Stimulated activated CD8-positive, alpha-beta memory T cell treated with anti-CD3 and anti-CD28 coated beads, Interleukin-7, amount 100 ng/mL, for 24 hours (primary cell): Measurements from ENCODE around the gene JADE3.

Experiments used
- DNase-seq: peaks from one replicate; pipeline ENCODE4 v3.0.0-alpha.2; 2020; ENCODE audit warnings: low read depth

JADE3 gene

DNA sequence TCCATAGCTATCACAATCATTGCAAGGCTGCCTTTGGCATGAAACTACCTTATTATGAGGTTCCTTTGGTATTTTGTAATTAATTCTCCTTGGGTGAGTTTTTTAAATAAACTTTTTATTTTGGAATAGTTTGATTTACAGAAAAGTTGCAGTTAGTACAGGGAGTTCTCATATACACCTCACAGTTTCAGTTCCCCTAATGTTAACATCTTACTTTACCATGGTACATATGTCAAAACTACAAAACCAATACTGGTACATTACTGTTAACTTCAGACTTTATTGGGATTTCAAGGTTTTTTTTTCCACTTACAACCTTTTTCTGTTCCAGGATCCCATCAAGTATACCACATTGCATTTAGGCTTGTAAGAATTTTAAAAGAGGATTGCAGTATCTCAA lies 114.0 kb downstream of the JADE3 start:
- no peak for DNase-seq

DNA sequence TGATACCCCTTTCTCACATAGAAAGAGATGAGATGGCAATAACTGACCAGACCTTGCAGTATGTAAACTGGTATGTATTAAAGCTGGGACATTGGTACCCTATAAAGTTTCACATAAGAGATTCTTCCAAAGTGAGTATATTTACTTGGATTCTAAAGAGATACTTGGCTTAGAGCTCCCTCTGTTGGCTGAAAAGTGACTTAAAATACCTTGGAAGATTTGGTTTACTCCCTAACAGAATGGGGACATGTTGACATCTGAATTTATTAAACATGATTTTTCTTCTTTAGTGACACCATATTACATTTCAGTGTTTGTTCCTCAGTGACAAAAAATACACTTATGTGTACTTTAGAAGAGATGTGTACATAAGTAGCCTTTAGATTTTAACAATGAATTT lies 118.1 kb downstream of the JADE3 start:
- no peak for DNase-seq

DNA sequence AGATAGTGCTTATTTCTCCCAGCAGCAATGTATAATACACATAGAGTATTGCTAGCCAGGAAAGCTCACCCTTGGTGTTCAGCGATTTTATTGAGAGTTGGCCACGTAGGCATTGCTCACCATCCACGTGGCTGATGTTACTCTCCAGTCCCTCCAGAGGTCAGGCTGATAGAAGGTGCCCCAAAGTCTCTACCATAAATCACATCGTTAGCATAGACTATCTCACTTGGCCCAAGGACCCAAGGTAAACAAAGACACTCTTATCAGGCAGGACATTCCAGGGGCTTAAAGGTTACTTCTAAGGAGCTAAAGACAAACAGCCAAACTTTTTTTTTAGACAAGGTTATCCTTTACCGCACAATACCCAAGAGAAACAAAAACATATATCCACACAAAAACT lies 135.8 kb downstream of the JADE3 start:
- DNase-seq, result no peak

DNA sequence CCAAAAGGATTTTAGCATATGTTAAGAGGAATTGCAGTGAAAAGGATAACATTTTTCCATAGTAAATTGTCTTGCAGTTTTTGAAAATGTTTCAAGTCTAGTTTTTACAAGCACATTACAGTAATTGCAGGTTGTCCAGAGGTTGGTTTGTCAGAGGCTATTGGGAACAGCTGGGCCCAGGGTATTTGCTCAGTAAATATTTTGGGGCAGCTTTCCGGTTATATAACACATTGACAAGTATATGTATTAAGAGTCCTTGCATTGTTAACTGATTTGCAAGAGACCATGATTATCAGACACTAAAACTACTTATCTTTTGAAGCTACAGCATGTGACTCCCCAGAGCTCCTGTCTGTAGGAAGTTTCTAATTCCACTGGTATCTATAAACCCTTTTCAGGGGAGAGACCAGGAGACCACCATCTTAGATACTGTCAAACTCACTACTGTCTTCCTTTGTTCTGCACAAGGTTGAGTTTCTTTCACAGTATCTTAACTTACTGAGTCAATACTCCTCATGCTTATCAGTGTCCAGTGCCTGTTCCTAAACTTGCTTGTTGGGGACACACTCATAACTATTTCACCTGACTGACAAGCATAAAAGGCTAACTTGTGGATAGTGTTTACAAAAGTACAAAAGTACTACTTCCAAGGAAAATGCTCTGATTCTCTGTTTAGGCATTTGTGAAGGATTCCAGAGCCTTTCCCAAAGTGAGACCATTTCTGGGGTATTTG lies 147.1 kb downstream of the JADE3 start:
- no peak for DNase-seq

DNA sequence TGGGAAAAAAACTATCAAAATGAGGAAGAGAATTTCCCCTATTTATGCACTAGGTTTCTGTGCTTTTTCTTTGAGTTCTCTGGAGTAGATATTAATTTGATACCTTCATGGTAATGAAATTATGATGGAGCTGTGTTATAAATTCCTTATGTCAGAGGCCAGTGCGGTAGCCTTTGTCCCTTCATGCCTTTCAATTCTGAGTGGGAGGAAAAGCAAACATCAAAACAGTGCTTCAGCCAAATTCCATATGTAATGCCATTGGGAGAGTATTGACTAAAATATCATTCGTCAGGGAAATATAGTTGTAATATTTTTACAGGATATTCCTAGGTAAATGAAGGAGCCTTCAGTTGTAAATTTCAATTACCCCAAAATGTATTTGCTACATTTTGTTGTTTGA lies 148.5 kb downstream of the JADE3 start:
- DNase-seq, result no peak

DNA sequence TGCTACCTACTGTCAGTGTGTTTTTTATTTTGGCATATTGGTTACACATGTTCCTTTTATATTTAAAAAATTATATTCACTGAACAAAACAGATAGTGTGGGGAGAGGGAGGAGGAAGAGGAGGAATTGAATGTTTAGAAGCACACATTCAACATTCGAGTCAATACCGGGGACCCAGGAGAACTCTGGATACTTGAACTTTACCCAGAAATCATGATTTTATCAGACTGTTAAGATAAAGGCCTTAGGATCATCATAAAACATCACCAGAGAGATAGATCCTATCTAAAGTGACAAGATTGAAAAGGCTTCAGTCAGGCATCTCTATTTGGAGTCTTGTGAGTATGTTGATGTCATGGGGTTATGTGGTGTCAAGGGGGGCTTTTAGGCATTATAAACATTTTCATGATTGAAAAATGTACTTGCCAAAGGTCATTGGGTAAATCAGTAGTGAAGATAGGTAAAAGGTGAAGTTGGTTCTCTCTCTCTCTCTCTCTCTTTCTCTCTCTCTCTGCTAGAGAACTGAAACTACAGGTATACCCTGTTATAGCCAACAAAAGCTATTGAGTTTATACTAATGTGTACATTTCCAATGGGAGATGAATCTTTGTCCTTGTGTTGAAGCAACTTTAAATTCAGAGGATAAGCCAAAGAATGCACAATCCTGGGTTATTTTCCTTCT lies 149.2 kb downstream of the JADE3 start:
- DNase-seq, result no peak

DNA sequence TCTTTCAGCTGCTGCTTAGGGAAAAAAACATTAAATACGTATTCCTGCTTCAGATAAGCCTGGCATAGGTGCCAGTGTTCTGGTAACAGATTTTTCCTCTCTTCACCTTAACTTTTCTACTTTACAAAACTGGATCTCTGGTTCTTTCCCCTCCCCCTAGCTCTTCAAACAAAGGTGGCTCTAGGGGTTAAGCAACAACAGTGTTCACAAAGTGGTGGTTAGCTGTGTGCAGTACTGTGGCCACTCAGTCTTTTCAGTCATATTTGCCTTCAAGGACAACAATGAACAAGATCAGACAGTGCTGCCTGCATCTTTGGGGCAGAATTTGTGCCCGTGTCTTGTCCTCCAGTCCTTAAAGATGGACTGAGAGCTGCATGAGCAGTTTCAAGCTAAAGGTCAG lies 151.0 kb downstream of the JADE3 start:
- no peak for DNase-seq

DNA sequence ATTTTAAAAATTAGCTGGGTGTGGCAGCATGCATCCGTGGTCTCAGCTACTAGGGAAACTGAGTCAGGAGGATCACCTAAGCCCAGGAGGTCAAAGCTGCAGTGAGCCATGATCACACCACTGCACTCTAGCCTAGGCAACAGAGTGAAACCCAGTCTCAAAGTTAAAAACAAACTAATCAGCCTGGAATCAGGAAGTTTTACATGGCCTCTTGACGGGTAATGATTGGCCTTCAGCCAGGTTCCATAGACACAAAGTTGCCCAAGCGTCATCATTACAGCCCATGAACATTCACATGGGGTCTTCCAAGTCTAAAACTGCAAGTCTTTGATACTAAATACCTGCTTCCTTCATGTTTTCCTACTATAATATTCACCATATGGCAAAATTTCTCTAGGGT lies 156.0 kb downstream of the JADE3 start:
- no peak for DNase-seq

DNA sequence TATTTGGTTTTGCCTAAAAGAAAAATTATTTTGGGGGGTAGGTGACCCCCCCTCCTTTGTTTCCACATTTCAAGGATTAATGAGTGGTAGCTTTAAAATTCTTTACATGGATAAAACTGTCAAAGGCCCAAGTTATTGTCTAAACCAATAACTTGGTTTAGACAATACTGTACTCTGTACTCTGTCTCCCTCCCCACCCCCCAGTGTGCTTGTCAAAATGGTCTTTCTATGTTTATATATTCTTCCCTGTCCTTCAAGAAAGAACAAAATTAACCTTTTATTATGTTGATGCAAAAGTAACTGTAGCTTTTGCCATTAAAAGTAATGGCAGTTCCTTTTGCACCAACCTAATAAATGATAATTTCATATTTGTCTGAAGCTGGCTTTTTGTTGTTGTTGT lies 156.5 kb downstream of the JADE3 start:
- no peak for DNase-seq

DNA sequence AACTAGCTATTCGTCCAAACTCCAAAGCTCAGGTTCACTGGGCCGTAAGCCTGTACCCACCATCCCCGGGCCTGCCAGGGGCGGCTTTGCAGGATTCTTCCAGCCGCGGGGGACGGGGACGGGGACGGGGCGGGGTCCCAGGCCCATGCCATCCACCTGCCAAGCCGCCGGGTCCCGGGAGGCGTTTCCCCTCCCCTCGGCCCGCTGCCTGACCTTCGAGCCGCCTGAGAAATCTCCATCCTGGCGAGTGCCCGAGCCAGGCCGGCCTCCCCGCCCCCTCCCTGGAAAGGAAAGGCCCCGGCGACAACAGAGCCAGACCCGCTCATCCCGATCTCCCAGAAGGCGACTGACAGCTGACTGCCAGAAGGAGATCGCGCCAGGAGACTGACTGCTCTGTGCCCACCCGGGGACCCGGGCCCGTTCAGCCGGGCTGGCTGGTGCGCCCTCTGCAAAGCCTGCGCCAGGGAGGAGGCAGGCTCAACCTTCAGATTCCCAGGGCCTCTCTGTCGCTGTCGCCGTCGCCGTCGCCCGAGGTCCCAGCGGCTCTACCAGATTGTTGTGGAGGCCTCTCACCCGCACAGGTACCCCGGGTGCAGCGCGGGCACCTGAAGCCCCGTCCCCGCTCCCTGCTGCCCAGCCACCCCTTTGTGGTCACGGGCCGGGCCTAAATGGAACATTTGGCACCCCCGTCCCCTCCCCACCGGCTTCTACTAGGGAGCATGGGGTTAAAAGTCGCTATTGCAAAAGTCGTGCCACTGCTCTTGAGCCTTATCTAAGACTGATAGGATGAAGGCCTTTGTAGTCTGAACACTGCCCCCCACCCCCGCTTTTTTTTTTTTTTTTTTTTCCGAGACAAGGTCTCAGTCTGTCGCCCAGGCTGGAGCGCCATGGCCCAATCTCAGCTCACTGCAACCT lies 166.2 kb downstream of the JADE3 start, which contains the start of gene RGN:
Gene RGN (plus strand): TSS at position 315 of the 915 bp plus-strand sequence. CDS start 2,702 bp downstream, outside the sequence.
- DNase-seq, result no peak

DNA sequence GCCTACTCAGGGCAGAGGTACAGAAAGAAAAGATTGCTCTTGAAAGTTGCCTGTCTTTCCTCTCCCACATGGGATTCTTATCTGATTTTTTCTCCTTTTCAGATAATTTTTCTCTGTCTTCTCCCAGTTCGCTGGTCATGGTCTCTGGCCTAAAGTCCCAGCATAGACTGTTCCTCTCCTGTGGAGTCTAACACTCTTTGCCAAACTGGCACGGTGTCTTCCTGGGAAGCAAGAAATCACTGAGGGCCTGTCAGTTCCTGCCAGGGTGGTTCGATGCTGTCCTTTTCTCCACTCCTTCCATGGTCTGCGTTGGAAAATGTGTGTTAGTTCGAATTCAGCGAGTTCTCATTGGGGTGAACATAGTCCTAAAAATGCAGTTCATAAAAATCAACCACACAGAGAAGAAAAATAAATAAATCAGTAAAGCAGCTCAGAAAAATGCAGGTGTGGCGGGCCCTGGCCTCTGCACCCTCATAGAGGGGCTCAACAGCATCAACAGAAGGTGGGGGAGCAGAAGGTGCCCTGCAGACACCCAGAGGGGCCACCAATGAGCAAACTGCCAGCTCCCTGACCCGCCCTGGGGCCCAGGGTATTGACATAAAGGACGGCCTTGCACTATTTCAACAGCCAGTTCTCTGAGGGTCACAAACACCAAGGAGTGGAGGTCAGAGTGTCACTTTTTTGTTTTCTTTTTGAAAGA lies 168.1 kb downstream of the JADE3 start:
- no peak for DNase-seq

DNA sequence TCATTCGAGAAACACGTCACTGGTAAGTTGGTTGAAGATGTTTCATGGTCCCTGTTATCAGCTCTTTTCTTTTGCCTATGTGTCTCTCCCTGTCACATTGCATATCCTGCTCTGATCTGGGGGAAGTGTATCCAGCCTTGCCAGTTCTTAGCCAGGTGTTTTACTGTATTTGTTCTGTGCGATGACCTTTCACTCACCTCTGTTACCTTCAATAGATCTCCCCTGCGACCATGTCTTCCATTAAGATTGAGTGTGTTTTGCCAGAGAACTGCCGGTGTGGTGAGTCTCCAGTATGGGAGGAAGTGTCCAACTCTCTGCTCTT lies 168.7 kb downstream of the JADE3 start:
- DNase-seq, result no peak

DNA sequence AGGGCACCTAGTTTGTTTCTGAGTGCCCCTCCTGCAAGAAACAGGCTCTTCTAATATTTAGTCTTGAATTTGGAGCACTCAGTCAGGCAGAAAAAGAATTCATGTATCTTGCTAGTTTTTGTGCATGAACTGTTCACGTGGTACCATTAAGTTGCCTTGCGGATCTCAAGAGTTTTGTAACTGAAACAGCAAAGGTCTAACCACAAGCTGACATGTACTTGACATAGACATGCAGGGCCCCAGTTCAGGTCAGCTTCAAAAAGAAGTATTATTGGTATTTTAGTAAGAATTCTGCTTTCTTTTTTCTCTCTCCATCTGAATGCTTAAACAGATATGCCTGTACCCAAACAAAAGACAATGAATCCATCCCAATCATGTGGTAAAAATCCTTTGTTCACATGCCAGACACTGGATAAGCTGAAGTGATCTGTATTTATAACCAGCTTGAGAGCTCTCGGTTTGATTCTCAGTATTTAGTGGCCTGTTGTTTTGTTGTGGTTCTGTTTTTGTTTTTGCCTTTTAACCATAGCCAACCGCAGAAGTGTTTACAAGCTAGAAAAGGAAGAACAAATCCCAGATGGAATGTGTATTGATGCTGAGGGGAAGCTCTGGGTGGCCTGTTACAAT lies 179.0 kb downstream of the JADE3 start:
- no peak for DNase-seq

DNA sequence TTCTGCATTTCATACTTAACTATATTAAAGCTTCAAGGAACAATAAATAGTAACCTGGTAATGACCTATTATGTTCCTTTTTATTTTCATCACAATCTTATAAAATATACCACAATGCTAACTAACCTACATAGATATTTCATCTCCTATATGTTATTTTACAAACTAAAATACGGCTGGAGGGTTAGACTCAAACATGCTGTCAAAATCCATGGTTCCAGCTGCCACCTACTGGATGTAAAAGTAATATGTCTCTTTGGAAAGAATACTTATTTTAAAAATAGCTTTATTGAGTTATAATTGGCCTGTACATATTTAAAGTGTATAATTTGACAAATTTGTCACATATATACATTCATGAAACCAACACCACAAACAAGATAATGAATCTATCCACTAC lies 181.0 kb downstream of the JADE3 start:
- no peak for DNase-seq

DNA sequence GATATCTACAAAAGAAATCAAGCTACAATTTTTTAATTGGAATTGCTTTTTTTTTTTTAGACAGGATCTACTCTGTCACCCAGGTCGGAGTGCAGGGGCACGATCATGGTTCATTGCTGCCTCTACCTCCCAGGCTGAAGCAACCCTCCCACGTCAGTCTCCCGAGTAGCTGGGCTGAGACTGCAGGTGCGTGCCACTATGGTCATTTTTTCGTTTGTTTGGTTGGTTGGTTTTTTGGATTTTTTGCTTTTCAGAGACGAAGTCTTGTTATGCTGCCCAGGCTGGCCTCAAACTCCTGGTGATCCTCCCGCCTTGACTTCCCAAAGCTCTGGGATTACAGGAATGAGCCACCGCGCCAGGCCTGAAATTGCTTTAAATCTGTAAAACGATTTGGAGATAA lies 181.6 kb downstream of the JADE3 start:
- no peak for DNase-seq

DNA sequence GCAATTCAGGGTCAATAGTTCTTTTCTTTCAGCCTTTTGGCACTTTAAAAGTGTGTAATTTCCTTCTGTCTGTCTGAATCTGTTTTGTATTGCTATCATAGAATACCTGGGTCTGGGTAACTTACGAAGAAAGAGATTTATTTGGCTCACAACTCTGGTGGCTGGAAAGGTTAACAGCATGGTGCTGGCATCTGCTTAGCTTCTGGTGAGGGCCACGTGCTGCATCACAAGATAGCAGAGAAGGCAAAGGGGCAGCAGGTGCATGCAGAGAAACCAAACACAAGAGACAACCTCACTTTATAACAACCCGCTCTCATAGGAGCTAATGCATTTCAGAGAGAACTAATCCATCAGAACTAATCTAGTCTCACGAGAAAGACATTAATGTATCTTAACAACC lies 184.8 kb downstream of the JADE3 start:
- DNase-seq, result no peak

DNA sequence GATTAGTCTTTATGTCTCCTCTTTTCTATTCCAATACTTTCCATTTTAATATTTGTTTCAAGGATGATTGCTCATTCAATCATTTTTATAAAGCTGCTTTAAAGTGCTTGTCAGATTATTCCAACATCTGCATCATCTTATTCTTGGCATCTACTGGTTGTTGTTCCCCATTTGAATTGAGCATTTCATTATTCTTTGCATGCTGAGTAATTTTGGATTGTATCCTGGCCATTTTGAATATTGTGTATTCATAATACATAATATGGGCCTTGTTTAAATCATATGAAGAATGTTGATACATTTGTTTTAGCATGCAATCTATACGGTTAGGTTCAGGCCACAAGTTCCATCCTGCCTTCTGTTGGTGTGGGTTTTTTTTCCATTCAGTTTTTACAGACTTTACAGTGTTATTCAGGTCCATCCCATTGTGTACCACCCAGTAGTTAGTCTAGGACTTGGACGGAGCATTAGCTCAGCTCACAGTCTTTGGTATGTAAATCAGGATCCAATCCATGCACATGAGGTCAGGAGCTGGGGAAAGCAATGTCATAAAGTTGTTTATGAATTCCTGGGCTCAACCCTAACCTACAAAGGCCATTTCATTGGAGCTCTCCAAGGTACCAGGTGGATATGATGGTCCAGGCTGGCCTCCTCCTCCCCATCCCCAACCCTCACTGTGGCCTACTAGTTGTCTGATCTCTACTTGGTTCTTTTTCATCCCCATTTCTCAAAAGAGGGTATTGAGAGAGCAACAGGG lies 186.3 kb downstream of the JADE3 start:
- no peak for DNase-seq

DNA sequence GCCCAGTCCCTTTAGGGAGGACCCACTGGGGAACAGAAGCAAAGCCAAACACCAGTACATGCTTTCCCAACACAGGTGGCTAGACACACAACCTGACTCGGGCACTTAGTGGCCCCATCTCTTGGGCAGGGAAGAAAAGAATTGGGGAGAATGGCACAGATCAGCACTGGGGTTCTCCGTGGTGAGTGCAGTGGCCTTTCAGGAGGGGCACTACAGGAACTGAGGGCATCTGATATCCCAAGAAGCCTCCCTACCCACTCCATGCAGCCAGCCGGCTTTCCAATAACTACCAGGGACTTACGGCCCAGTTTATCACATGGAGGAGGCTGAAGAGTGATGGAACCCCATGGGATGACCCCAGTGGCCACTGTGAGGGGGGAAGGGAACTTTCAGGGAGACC lies 189.0 kb downstream of the JADE3 start:
- DNase-seq, result no peak
